NCI-H774 (cell line): Measurements from ENCODE around the gene C11orf71.

Source experiments
- DNase-seq: peaks from one replicate; lab custom pipeline; 2025; lab: John Stamatoyannopoulos, UW

Gene C11orf71

DNA sequence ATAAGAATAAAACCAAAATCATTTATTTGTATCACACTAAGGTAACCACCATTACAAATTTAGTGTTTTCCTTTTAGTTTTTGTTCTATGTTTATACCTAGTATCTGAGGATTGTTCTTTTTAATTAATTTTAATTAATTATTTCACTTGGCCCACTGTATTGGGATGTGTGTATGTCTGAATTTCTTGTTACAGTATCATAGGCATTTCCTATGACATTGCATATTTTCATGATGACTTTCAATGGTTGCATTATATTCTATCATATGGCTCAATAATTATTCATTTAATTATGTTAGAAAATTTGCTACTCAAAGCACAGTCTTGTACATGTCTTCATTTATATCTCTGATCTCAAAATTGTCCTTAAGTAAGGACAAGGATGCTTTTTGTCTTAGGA lies 41.0 kb downstream of the C11orf71 start:
- no peak for DNase-seq

GRCh38 chr11:114358716-114359115 lies 41.6 kb downstream of the C11orf71 start:
- no peak for DNase-seq

- no peak for DNase-seq
These were observed 46.2 kb downstream of the C11orf71 start for GRCh38 chr11:114354076-114354475.

- DNase-seq: no peak
These were observed 46.9 kb downstream of the C11orf71 start for GRCh38 chr11:114353443-114353842.

DNA sequence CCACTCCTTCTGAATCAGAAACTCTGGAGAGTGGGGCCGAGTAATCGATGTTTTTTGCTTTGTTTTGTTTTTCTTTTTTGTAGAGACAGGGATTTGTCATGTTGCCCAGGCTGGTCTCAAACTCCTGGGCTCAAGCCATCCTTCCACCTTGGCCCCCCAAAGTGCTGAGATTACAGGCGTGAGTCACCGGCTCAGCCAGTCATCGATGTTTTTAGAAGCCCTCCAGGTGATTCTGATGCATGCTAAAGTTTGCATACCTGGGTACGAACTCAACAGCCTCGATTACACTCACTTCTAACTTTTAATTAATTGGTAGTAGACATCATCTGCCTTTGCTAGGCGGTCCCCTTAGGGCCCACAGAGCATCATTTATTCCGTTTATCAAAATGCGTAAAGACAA lies 50.3 kb downstream of the C11orf71 start:
- no peak for DNase-seq
